ACC112 (cell line): ENCODE measurements around the gene NECAB2.

Source experiments
- H2AFZ ChIP-seq: fragments of 200-600 bp; sonication (generic); one replicate; pipeline ENCODE4 v1.6.0; 2017; ENCODE audit warnings: antibody characterized with exemption, low read length; ENCODE audit not compliant: unreplicated experiment
- H3K27ac ChIP-seq: fragments of 200-600 bp; sonication (generic); 2 replicates; pipeline ENCODE4 v1.5.1; 2014; ENCODE audit warnings: low read depth, mild to moderate bottlenecking, antibody characterized with exemption, low read length, moderate library complexity
- H3K27me3 ChIP-seq: fragments of 200-600 bp; sonication (generic); 2 replicates; pipeline ENCODE4 v1.6.1; 2014; ENCODE audit warnings: mild to moderate bottlenecking, antibody characterized with exemption, low read length, moderate library complexity, mixed read lengths; ENCODE audit not compliant: insufficient read depth
- H3K36me3 ChIP-seq: fragments of 200-600 bp; sonication (generic); 2 replicates; pipeline ENCODE4 v1.6.1; 2016; ENCODE audit warnings: mild to moderate bottlenecking, antibody characterized with exemption, low read length, moderate library complexity, mixed read lengths; ENCODE audit not compliant: insufficient read depth
- H3K4me1 ChIP-seq: fragments of 200-600 bp; sonication (generic); one replicate; pipeline ENCODE4 v1.6.1; 2016; ENCODE audit warnings: low read length, mixed read lengths; ENCODE audit not compliant: insufficient read depth, unreplicated experiment, control insufficient read depth
- H3K4me3 ChIP-seq: fragments of 200-600 bp; sonication (generic); 2 replicates; pipeline ENCODE4 v1.5.1; 2014; ENCODE audit warnings: mild to moderate bottlenecking, low read depth, low read length
- H3K79me2 ChIP-seq: fragments of 200-600 bp; sonication (generic); one replicate; pipeline ENCODE4 v1.6.0; 2016; ENCODE audit warnings: low read length; ENCODE audit not compliant: control insufficient read depth, unreplicated experiment, insufficient read depth

The NECAB2 gene

GRCh38 chr16:83930730-83931500 lies 37.1 kb upstream of the NECAB2 start:
- Histone ChIP-seq H3K4me3 (no peak overlapping the region), H3K79me2 (no peaks in the 10 kb centered on the region), H3K4me1 (peaks cover 21% of the 10 kb centered on the region), H3K36me3 (no peaks in the 10 kb centered on the region), H3K27ac (no peak overlapping the region), H2AFZ (no peak overlapping the region), H3K27me3 (no peaks in the 10 kb centered on the region)

GRCh38 chr16:83931556-83931955 lies 36.5 kb upstream of the NECAB2 start:
- H3K27ac ChIP-seq, result no peak overlapping the region
- H3K4me3 ChIP-seq, result no peak overlapping the region
- H2AFZ ChIP-seq, result no peak overlapping the region
- no peaks in the 10 kb centered on the region for H3K36me3 ChIP-seq
- H3K79me2 ChIP-seq, result no peaks in the 10 kb centered on the region
- no peaks in the 10 kb centered on the region for H3K27me3 ChIP-seq
- peaks cover 17% of the 10 kb centered on the region for H3K4me1 ChIP-seq

- H3K4me1 ChIP-seq, result peaks cover 16% of the 10 kb centered on the region
- H3K79me2 ChIP-seq, result no peaks in the 10 kb centered on the region
- H3K36me3 ChIP-seq, result no peaks in the 10 kb centered on the region
- H2AFZ ChIP-seq, result no peak overlapping the region
- no peak overlapping the region for H3K4me3 ChIP-seq
- no peaks in the 10 kb centered on the region for H3K27me3 ChIP-seq
- no peak overlapping the region for H3K27ac ChIP-seq
Observed at GRCh38 chr16:83932304-83932703, 35.7 kb upstream of the NECAB2 start.

- Histone ChIP-seq H3K27me3 (no peaks in the 10 kb centered on the region), H3K4me3 (no peak overlapping the region), H2AFZ (no peak overlapping the region), H3K36me3 (no peaks in the 10 kb centered on the region), H3K79me2 (no peaks in the 10 kb centered on the region), H3K4me1 (peaks cover 9% of the 10 kb centered on the region), H3K27ac (no peak overlapping the region)
Observed at GRCh38 chr16:83932955-83933673, 34.9 kb upstream of the NECAB2 start.

- Histone ChIP-seq H3K27ac (no peak overlapping the region), H3K4me1 (peaks cover 5% of the 10 kb centered on the region), H3K79me2 (no peaks in the 10 kb centered on the region), H2AFZ (no peak overlapping the region), H3K36me3 (no peaks in the 10 kb centered on the region), H3K4me3 (no peak overlapping the region), H3K27me3 (no peaks in the 10 kb centered on the region)
Observed at GRCh38 chr16:83933885-83934683, 34.0 kb upstream of the NECAB2 start.

GRCh38 chr16:83934684-83934977 lies 33.4 kb upstream of the NECAB2 start:
- peaks cover 5% of the 10 kb centered on the region for H3K4me1 ChIP-seq
- no peaks in the 10 kb centered on the region for H3K27me3 ChIP-seq
- H3K4me3 ChIP-seq, result no peak overlapping the region
- H2AFZ ChIP-seq, result no peak overlapping the region
- no peak overlapping the region for H3K27ac ChIP-seq
- H3K36me3 ChIP-seq, result no peaks in the 10 kb centered on the region
- no peaks in the 10 kb centered on the region for H3K79me2 ChIP-seq

GRCh38 chr16:83935005-83935857 lies 32.8 kb upstream of the NECAB2 start:
- H2AFZ ChIP-seq, result no peak overlapping the region
- H3K27me3 ChIP-seq, result no peaks in the 10 kb centered on the region
- H3K79me2 ChIP-seq, result no peaks in the 10 kb centered on the region
- no peak overlapping the region for H3K4me3 ChIP-seq
- no peak overlapping the region for H3K27ac ChIP-seq
- H3K4me1 ChIP-seq, result peaks cover 5% of the 10 kb centered on the region
- H3K36me3 ChIP-seq, result no peaks in the 10 kb centered on the region

- H2AFZ ChIP-seq, result no peak overlapping the region
- H3K4me3 ChIP-seq, result no peak overlapping the region
- no peaks in the 10 kb centered on the region for H3K36me3 ChIP-seq
- H3K4me1 ChIP-seq, result peaks cover 5% of the 10 kb centered on the region
- no peaks in the 10 kb centered on the region for H3K27me3 ChIP-seq
- H3K79me2 ChIP-seq, result no peaks in the 10 kb centered on the region
- no peak overlapping the region for H3K27ac ChIP-seq
Observed at GRCh38 chr16:83935858-83936255, 32.2 kb upstream of the NECAB2 start.

- Histone ChIP-seq H3K36me3 (no peaks in the 10 kb centered on the region), H3K79me2 (no peaks in the 10 kb centered on the region), H3K4me1 (peaks cover 5% of the 10 kb centered on the region), H3K4me3 (no peak overlapping the region), H3K27ac (no peak overlapping the region), H2AFZ (no peak overlapping the region), H3K27me3 (no peaks in the 10 kb centered on the region)
Observed at GRCh38 chr16:83936581-83937165, 31.4 kb upstream of the NECAB2 start.

- no peaks in the 10 kb centered on the region for H3K36me3 ChIP-seq
- H3K4me3 ChIP-seq, result no peak overlapping the region
- peaks cover 5% of the 10 kb centered on the region for H3K4me1 ChIP-seq
- H2AFZ ChIP-seq, result no peak overlapping the region
- H3K79me2 ChIP-seq, result no peaks in the 10 kb centered on the region
- no peaks in the 10 kb centered on the region for H3K27me3 ChIP-seq
- no peak overlapping the region for H3K27ac ChIP-seq
Observed at GRCh38 chr16:83937267-83937666, 30.8 kb upstream of the NECAB2 start.
